ENCODE measurements around the gene MAP3K5.
"Not testable (repeated sequence)": the region's sequence is repeated elsewhere in the genome, so short reads cannot be mapped to it uniquely, and the experiment has no call there.

The MAP3K5 gene

DNA sequence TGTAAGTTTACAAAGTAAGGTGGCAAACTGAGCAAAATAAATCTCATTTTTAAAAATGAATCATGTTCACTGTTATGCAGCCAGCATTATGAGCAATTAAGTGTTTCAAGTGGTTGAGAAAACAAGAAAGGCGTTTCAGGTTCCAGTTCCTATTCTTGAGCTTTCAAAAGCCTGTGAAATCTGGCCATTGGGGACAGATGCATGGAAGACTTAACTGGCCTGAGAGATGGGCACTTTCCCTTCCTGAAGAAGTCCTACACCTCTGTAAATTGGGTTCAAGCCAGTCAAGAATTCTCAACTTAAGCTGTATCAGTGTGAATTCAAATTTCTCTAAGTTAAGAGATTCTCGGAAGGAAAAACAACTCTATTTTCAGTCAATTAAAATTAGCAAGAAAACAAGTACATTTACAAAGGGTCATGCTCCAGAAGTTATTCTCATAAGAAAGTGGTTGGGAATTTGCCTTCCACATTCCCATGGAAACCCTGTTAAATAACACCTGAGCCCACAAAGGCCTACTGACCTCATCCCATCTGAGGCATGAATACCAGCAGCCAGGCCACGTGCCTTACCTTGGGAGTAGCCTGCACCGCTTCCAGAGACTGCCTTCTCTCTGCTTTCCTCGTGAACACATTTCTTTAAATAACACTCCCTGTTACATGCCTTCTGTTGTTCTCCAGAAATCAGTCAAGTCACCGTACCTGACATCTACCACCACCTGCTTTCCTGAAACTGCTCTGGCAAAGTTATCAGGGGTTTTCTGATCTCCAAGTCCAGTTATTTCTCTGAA is 19.4 kb downstream of the MAP3K5 start:
- no peak for DNase-seq (ENCODE audit: low read depth)

DNA sequence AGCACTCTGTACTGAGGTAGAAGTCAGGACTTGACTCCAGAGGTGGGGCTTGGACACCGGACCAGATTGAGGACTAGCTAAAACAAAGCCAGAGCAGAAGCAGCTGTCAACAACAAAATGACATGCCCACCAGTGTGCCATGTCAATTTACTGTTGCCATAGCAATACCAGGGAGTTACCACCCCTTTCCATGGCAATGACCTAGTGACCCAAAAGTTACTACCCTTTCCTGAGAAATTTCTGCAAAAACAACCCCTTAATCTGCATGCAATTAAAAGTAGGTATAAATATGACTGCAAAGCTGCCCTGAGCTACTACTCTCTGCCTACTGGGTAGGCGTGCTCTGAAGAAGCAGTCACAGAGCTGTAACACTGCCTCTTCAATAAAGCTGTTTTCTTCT is 21.0 kb downstream of the MAP3K5 start:
- no peak for DNase-seq (ENCODE audit: low read depth)

DNA sequence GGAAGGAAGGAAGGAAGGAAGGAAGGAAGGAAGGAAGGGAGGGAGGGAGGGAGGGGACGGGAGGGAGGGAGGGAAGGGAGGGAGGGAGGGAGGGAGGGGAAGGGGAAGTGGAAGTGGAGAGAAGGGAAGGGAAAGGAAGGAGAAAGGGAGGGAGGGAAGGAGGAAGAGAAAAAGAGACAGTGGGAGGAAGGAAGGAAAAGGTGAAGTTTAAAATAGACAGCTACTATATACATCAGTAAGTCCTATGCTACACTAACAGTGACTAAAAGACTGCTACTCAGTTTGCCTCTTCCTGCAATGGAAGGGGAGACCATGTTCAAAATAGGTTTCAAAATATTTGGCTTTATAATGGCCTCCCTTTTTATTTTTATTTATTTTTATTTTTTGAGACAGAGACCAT is 22.5 kb downstream of the MAP3K5 start:
- no peak for DNase-seq (ENCODE audit: low read depth)

DNA sequence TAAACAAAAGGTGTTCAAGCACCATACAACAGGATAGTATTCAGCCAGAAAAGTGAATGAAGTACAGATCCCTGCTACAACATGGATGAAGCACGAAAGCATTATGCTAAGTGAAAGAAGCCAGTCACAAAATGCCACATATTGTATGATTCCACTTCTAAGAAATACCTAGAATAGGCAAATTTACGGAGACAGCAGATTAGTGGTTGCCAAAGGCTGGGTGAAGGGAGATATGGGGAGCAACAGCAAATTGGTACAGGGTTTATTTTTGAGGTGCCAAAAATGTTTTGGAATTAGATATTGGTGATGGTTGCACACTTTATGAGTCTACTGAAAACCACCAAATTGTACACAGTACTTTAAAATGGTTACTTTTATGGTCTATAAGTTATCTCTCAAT is 23.2 kb downstream of the MAP3K5 start:
- no peak for DNase-seq (ENCODE audit: low read depth)

DNA sequence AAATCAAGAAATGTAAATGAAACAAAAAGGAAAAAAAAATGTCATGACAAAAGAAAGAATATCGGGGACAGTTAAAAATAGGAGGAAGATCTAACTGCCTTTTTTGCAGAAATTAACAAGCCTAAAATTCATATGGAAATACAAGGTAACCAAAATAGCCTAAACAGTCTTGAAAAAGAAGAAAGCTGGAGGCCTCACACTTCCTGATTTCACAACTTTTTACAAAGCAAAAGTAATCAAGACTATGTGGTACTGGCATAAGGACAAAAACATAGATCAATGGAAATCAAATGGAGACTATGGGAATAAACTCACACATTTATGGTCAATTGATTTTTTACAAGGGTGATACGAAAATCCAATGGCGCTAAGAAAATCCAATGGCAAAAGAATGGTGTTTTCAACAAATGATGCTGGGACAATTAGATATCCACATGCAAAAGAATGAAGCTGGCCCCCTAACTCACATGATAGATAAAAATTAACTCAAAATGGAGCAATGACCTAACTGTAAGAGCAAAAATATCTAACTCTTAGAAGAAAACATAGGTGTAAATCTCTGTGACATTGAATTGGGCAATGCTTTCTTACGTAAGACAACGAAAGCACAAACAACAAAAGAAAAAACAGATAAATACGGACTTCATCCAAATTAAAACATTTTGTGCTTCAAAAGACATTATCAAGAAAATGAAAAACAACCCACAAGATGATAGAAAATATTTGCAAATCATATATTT is 24.5 kb downstream of the MAP3K5 start:
- DNase-seq (ENCODE audit: low read depth) = no peak

DNA sequence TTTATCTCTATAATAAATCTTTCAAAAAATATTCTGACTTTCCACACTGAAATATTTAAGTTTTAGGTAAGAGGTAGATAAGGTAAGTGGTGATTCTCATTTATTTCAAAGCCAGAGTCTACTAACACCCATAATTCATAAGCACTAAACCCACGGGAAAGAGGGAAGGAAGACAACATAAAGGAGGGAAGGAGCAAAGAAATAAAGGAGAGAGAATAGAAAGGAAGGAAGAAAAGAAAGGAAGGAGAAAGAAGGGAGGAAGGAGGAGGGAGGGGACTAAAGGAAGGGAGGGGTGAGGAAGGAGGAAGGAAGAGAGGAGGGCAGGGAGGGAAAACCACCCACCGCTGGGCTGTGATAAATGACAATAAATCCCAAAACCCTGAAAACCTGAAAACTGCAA is 25.2 kb downstream of the MAP3K5 start:
- DNase-seq (ENCODE audit: low read depth) = no peak

DNA sequence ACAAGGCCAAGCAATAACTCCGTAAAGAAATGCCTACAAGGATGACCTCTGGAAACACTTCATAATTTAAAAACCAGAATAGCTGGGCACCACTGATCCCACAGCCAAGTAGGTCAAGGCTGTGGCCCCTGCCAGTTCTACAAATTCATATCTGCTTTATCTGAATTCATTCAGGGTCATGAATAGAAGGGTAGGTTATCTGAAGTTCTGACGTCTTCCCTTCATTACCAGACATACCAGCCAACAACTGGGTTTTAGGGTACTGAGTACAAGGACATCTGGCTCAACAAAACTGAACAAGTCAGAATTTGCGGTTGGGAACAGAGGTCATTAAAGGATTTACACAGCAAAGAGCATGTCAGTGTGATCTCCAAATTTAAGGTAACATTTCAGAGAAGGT is 26.0 kb downstream of the MAP3K5 start:
- DNase-seq (ENCODE audit: low read depth) = no peak

DNA sequence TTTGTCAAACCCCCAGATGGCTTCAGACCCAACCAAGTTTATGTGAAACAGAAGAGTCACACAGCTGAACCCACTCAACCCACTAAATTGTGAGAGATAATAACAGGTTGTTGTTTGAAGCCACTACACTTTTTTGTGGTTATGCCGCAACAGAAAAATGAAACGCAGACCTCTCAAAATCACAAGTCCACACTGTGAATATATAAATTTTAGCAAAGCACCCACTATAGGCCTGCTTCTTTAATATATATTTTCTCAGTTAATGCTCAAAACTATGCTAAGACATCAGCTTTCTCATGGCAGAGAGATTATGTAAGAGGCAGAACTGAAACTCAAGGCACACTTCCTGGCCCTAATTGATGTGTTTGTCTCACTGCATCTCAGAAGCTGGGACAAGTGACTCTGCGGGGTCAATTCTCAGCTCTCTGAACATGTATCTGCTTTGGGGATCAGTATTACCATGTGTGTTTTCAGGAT is 27.7 kb downstream of the MAP3K5 start:
- no peak for DNase-seq (ENCODE audit: low read depth)

DNA sequence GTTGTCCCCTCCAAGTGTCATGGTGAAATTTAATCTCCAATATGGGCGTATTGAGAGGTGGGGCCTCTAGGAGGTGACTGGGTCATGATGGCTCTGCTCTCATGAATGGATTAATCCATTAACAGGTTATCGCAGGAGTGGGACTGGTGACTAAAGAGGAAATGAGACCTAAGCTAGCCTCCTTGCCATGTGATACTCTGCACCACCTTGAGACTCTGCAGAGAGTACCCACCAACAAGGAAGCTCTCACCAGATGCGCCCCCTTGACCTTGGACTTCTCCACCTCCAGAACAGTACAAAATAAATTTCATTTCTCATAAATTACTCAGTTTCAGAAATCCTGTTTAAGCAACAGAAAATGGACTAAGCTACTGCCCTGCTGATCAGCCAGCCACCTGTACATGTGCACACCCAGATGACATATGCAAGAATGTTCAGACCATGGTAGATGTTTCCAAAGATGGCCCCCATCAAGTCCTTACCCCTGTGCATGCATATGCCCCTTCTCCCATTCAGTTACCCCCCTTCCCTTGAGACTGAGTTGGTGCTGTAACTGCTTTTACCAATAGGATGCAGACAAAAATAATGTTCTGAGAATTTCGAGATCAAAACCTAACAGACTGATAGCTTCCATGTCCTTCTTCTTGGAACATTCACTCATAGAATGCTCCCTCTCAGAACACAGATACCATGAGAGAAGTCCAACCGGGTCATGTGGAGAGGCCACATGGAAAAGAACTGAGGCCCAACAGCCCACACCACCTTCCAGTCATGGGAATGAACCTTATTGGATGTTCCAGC is 28.4 kb downstream of the MAP3K5 start:
- DNase-seq (ENCODE audit: low read depth) = no peak

DNA sequence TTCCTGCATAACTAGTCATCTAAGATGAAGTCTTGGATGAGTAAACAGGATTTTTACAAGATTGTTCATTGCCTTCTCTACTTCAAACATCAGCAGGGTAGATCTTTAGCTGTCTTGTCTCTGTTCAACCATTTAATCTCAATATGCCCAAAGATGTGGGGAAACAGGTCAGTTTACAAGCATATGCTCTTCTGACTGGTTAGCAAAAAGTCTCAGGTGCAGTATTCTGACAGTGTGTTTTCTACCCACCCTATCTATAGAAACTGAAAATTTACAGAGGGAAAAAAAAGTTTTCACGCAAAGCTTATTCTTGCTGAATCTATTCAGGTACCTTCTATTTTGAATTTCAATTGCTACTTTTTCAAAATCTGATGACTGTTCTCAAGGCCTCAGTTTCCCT is 29.0 kb downstream of the MAP3K5 start:
- DNase-seq (ENCODE audit: low read depth) = no peak

DNA sequence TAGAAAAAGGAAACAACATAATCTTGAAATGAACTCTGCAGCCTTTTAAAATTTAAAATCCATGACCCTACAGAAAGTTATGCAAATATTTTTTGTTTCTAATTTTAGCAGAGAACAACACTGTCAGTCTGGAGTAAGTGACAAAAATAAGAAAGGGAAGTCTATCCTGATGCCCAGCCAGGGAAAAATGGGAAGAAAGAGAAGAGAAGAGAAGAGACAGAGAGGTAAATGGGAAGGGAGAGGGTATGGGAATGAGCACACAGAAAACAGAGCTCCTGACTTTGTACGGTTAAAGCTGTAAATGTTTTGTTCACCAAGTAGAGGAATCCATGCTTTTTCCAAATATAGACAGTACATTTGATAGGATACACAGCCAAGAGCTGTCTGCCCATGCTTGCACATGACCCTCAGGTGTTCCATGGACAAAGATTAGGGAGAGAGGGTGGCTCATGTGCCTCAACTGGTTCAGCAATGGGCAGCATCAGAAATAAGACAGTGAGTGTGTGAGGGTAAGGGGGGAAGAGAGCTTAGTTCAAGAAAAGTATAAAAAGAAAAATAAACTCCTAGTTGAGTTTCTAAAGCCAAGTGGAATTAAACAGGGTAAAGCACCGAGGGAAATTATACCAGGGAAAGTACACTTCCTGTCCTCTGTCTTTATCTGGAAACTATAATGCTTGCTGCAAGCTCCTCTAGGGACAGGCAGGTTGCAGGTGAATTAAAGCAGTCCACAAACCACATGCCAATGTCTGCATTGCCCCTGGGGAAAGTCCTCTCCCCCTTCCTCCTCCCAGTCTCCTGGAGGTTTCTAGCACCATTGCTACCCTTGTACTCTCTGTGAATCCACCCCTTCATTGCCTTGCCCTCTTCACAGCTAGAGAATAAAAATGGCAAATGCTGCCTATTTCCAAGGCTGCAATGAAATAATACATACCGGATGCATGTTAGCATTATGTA is 30.0 kb downstream of the MAP3K5 start:
- no peak for DNase-seq (ENCODE audit: low read depth)

DNA sequence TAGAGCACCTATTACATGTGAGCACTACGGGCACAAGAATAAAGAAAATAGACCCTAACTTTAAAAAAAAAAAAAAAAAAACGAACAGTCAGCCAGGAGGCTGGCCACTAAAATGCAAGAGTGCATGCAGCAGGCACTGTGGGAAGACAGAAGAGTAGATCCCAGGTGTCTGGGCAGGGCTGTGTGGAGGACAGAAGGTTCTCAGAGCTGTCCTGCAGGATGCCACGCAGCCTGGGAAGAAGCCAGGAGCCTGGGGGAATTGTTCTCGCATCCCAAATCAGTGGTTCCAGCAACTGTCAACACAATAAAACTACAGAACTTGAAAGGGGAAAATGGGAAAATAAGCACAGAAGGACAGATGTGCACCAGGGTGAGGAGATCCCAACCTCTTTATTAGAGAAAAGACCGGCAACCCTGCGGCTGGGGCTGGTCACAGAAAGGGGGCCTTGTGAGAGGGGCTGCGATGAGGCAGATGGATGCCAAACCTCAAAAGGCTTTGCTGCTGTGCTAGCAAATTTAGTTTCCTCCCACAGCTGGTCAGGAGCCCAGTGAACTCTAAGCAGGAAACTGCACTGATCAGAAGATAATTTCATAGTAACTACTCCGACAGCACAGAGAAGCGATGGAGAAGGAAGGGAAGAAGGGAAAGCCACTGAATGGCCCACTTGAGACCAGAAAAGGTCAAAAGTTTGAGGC is 30.9 kb downstream of the MAP3K5 start:
- no peak for DNase-seq (ENCODE audit: low read depth)

DNA sequence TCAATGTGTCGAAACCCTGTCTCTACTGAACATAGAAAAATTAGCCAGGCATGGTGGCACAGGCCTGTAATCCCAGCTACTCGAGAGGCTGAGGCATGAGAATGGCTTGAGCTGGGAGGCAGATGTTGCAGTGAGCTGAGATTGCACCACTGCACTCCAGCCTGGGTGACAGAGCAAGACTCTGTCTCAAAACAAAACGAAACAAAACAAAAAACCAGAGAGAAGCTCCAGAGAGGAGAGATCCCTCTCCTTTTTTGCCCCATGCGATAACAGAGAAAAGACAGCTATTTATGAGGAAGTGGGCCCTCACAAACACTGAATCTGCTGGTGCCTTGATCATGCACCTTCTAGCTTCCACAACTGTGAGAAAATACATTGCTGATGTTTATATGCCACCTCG is 31.5 kb downstream of the MAP3K5 start:
- DNase-seq (ENCODE audit: low read depth) = not testable (repeated sequence)

DNA sequence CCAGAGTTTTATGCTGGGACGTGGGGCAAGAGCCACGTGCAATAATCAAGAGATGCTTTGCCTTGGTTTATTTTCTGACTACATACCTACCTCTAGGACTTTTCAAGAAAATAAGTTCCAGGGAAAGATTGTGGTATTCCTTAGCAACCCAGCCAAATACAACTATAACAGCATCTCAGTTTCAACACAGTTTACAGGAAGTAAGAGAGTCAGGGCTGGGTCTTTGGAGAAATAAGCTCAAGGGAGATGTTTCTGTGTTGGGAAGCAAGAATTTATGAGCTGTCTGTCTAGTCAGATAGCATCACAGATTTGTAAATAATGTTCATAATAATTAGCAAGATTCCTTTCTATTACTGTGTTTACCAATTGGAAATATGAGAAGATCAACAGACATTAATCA is 35.1 kb downstream of the MAP3K5 start:
- no peak for DNase-seq (ENCODE audit: low read depth)

DNA sequence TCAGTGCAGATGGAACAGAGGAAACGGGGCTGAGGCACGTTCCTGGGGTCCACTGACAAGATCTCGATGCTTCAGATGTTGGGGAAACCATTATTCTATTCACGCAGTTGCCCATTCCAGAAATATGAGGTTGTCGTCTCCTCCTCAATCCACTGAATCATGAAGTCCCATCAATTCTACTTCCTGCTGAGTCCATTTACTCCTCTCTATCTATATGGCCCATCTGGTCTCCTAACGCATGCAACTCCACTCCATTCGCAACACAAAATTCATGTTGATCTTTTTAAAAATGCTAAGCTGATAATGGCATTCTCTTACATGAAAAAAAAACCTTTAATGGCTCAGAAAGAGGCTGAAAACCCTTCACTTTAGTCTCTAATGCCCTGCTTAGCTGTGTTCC is 37.5 kb downstream of the MAP3K5 start:
- DNase-seq (ENCODE audit: low read depth) = no peak

DNA sequence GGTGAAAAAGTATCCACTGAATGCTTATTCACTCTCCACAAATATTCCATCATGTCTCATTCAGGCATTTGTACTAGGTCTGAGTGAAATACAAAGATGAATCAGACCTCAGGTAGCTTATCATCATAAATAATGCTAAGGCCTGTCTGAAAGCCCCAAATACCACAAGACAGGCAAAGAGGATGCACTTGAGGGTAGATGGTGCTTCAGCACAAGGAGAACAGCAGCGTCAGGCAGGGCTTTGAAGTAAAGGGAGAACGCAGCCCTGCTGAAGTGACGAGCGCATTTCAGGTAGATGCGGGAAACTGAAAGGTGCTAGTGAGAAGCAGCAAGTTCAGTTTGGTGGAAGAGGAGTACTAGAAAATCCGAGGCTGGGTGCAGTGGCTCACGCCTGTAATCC is 38.7 kb downstream of the MAP3K5 start:
- no peak for DNase-seq (ENCODE audit: low read depth)

DNA sequence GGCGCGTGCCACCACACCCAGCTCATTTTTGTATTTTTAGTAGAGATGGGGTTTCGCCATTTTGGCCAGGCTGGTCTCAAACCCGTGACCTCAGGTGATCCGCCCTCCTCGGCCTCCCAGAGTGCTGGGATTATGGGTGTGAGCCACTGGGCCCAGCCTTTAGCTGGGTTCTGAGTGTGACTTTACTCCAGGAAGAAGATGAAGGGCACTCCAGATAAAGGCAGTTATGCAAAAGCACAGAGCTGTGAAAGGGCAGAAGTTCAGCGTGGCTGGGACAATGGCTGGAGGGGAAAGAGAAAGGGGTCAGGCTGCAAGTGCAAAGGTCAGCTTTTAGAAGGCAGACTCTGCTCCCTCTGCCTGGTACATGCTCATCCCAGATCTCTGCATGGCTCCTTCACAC is 39.7 kb downstream of the MAP3K5 start:
- no peak for DNase-seq (ENCODE audit: low read depth)

DNA sequence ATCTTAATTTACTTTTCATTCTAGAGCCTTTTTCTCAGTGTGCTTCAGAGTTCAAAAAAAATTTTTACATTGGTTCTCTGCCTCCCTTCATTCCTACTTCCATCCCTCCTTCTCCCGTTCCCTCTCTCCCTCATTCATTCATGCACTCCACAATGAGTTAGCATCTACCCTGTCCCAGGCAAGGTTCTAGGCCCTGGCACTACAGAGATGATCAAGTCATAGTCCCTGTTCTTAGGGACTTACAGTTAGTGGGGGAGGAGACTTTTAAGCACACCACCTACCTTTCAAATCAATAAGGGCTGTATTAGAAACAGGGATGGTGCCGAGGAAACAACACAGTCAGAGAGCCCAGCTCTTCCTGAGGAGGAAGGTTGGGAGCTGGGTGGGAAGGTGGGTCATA is 40.3 kb downstream of the MAP3K5 start:
- DNase-seq (ENCODE audit: low read depth) = no peak

DNA sequence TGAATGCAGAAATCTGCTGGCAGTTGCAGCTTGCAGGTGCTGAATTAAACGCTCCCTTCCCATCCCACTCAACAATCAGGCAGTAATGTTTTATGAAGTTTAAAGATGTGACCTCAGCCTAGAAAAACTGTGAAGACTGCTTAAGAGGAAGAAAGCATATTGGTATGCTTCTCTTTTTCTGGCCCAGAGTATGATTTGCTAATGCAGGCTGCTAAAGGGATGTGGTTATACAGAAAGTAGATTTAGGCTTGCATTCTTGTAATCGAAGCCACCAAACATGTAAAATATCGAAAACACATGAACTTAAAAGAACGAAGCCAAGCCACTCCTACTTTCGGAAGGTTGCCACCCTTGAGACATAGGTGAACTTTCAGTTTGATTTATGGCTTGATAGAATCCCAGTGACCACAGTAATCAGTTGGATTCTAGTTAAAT is 40.7 kb downstream of the MAP3K5 start:
- no peak for DNase-seq (ENCODE audit: low read depth)

DNA sequence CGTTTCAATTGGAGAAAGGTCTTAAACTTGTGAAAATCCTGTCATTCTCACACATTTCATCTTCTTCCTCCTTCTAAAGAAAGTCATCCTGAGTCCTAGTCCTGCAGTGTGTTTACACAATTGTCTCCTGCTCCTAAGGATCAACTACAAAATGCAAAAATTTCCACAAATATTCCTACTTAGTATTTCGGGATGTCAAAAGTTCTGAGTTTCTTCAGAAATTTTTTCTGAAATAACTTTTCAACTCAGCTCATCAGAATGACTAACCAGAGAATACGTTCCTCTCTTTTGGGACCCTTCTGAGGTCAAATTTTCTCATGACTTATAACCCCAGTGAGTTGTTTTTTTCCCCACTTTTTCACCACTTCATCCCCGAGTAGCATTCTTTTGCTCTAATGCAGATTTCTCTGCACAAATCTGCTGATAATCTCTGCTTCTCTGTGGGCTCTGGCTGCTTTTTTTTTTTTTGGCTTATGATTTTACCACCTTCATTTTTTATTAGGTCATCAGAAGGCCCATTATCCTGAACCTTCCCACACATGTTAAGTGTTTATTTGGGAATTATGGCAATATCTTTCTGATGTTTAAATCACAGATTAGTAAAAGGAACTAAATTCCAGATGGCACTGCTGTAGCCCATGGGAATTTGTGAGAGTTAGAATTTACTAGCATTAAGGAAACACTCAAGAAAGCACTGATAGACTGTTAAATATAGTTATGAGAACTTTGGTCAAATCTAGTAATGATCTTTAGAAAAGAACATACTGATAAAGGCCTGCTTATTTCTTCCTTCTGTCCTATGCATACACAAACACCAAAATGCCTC is 41.4 kb downstream of the MAP3K5 start:
- no peak for DNase-seq (ENCODE audit: low read depth)
